ENCODE data around the gene MFSD8.
"Not testable (repeated sequence)": the region's sequence is repeated elsewhere in the genome, so short reads cannot be mapped to it uniquely, and the experiment has no call there.

The MFSD8 gene, protein sequence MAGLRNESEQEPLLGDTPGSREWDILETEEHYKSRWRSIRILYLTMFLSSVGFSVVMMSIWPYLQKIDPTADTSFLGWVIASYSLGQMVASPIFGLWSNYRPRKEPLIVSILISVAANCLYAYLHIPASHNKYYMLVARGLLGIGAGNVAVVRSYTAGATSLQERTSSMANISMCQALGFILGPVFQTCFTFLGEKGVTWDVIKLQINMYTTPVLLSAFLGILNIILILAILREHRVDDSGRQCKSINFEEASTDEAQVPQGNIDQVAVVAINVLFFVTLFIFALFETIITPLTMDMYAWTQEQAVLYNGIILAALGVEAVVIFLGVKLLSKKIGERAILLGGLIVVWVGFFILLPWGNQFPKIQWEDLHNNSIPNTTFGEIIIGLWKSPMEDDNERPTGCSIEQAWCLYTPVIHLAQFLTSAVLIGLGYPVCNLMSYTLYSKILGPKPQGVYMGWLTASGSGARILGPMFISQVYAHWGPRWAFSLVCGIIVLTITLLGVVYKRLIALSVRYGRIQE

DNA sequence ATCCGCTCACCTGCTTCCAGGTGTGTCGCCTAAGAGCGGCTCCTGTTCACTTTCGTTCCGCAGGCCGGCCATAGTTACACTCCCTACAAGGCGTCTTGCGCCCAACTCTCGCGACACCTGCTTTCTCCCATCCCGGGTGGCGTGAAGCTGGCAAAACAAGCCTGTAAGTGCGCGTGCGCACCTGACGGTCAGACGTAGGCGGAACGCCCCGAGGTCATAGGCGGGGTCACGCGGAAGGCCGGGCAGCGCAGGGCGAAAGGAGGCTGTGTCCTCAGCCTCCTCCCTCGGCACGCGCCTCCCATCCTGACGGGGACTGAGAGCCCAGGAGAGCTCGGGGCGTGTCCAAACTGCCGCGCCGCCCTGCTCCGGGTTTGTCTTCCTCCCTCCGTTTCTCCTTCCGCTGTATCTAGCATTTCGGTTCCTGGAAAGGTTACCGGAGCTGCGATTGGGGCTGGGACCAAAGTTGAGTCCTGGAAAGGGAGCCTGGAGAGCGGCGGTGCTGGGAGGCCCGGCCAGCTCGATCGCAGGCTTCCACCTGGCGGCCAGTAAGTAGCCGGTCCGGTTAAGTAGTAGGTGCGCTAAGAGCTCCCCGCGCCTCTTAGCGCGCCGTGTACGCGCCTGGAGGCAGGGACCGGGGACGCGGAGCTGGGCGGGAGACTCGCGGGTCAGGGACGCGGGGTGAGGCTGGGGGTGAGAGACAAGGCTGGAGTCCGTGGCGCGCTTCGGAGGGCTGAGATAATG is at the start of gene MFSD8, which contains the start of gene ABHD18:
TSS of gene MFSD8 (minus strand) at position 112 of the 741 bp plus-strand sequence. CDS start at position 72, 40 bp downstream.
TSS of gene ABHD18 (plus strand) at position 345 of the 741 bp plus-strand sequence. CDS start 17,550 bp downstream, outside the sequence.
- DNase-seq = peak; percentile 70

DNA sequence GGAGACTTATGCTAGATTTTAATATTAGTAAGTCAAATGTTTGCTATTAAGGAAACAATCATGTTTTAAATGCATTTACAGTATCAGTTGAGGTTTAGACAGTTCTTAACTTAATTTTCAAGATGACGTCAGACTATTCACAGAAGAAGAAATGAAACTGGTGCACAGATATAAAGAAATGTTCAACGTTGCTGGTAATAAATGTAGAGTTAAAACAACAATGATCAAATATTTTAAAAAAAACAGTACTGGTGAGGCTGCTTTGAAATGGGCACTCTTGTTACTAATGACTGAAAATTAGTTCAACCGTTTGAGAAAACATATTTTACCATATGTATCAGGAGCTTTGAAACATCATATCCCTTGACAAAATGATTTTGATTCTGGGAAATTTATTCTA is 44.5 kb upstream of the MFSD8 start:
- no peak for DNase-seq

DNA sequence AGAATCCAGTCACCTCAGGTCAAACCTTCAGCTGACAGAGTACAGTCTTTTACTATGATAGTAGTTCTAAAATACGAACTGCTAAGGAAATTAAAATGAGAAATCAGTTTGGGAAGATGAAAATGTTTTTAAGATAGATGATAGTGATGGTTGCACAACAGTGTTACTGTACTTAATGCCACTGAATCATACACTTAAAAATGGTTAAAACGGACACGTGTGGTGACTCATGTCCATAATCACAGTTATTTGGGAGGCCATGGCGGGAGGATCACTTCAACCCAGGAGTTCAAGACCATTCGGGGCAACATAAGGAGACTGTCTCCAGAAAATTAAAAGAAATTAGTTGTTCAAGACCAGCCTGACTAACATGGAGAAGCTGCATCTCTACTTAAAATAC is 41.6 kb upstream of the MFSD8 start:
- no peak for DNase-seq

DNA sequence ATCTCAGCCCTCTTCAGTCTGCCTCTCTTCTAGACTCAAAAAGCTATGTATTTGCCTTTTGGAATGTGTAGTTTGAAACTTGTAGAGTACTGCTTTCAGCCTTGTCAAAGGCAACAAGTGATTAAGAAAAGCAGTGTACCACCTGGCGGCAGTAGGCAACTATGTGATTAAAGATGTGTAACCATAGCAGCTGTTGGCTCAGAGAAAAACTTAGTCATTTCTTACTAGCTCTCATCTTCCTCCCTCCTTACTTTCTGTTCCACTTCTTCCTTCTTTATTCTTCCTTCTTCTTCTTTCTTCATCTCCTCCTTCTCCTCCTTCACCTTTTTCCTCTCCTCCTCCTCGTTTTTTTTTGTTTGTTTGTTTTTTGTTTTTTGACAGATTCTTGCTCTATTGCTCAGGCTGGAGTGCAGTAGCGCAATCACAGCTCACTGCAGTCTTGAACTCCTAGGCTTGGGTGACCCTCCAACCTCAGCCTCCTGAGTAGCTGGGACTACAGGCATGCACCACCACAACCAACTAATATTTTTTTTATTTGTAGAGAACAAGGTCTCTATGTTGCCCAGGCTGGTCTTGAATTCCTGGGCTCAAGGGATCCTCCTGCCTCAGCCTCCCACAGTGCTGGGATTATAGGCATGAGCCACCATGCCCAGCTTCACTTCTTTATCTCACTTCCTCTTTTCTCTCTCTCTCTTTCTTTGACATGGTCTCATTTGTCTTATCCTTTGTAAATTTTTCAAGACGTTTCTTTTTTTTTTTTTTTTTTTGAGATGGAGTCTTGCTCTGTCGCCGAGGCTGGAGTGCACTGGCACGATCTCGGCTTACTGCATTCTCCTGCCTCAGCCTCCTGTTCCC is 32.8 kb upstream of the MFSD8 start:
- no peak for DNase-seq

DNA sequence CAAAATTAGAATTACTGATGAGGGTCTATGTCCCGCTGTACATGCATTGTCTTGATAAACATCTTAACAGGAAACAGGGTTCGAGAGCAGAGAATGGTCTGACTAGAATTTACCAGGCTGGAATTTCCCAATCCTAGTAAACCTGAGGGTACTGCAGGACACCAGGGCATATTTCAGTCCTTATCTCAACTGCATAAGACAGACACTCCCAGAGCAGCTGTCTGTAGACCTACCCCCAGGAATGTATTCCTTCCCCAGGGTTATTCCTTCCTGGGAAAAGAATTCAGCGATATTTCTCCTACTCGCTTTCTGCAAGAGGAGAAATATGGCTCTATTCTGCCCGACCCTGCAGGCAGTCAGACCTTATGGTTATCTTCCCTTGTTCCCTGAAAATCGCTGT is 31.5 kb upstream of the MFSD8 start:
- DNase-seq = not testable (repeated sequence)

DNA sequence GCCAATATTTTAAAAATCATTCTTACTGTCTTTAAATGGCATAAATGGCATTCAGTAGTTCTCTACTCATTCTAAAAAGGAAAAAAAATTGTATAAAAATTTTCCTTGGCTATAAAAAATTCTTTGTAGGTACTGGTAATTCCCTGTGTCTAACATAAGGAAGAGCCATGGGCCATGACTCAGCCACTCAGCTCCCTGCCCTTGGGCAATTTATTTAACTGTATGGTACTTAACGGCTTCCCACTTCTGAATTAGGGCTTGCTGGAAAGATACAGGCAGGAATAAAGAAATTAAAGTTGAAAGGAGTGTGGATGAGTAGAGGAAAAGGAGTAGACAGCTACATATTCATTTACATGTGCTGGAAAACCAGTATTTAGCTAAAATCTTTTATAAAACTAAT is 30.8 kb upstream of the MFSD8 start:
- no peak for DNase-seq

DNA sequence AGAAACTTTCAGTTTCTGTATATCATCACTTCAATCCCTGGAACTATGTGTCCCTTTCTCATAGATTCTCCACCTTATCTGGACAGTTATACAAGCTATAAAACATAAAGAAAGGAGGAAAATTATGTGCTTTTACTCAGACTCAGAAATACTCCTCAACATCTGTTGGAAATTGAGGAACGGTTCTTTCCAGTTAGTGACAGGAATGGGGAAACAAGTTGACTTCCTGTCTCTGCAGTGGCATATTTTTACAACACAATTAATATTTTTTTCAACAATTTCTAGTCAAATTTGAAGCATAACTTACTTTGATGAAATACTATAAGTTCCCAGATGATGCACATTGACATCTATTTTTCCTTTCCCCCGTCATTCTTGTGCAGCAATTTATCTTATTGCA is 28.2 kb upstream of the MFSD8 start:
- DNase-seq = no peak

DNA sequence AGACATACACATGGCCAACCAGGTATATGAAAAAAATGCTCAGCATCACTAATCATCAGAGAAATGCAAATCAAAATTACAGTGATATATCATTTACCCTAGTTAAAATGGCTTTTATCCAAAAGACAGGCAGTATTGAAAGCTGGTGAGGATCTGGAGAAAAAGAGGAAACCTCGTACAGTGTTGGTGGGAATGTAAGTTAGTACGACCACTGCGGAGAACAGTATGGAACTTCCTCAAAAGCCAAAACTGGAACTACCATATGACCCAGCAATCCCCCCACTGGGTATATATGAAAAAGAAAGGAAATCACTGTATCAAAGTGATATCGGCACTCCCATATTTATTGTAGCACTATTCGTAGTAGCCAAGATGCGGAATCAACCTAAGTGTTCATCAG is 23.7 kb upstream of the MFSD8 start:
- no peak for DNase-seq

DNA sequence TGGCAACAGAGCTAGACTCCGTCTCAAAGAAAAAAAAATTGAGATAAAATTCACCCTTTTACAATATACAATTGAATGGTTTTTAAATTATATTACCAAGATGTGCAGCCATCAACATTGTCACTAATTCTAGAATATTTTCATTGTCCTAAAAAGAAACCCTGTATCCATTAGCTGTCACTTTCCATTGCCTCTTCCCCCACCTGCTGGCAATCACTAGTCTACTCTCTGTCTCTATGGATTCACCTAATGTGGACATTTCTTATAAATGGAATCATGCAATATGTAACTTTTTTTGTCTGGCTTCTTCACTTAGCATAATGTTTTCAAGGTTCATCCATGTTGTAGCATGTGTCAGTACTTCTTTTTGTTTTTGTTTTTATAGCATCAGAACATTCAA is 21.0 kb upstream of the MFSD8 start:
- no peak for DNase-seq

DNA sequence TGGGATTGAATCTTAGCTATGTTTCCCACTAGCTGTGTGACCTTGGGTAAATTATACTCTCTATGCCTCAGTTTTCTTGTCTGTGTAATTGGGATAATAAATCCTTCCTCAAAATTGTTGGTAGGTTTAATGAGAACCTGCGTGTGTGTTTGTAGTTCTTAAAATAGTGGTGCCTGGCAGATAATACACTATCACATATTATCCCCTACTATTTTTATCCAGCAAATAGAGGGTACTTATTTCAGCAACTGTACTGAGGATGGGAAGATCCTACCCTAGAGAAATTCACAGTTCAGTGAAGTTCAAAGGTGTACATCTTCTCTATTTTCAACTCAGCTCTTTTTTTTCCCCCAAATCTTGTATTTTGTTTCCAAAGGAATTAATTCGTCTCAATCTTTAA is 17.5 kb upstream of the MFSD8 start:
- no peak for DNase-seq

DNA sequence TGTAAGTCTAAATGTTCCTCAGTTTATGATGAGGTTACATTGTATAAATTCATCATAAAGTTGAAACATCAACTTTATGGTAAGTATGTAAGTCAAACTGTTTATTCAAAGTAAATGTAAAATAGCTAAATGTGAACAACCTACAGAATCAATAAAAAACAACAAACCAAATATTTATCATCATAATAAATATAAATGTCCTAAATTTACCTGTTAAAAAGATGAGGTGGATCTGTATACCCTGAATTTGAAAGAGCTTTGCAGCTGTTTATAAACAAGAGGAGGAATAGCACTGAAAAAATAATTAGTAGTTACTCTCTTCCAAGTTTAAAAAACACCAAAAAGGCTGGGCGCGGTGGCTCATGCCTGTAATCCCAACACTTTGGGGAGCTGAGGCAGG is 14.0 kb upstream of the MFSD8 start:
- no peak for DNase-seq

DNA sequence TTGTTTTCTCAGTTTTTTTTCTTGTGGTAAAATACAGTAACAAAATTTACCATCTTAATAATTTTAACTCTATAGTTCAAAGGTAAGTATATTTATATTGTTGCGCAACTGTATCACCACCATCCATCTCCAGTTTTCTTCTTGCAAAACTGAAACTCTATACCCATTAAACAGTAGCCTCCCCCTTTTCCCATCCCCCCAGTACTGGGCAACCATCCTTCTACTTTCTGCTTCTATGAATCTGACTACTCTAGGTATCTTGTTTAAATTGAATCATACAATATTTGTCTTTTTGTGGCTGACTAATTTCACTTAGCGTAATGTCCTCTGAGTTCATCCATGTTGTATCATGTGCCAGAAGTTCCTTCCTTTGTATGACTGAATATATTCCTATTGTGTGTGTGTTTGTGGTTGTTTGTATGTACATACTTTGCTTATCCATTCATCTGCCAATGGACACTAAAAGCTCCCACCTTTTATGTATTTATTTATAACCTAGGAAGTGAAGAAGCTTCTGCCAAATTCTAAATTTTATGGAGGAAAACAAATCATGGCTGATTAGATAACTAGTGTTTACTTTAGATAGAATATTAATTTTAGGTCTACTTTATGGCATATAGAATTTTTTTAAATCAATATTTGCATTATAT is 10.3 kb upstream of the MFSD8 start:
- no peak for DNase-seq

DNA sequence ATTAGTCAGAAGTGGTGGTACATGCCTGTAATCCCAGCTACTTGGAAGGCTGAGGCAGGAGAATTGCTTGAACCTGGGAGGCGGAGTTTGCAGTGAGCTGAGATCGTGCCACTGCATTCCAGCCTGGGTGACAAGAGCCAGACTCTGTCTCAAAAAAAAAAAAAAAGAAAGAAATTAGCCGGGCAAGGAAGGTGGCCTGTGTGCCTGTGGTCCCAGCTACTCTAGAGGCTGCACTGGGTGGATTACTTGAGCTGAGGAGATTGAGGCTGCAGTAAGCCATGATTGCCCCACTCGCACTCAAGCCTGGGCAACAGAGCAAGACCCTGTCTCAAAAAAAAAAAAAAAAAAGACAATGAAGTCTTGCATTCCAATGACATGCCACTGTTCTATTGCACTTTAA is 6.0 kb upstream of the MFSD8 start:
- not testable (repeated sequence) for DNase-seq

DNA sequence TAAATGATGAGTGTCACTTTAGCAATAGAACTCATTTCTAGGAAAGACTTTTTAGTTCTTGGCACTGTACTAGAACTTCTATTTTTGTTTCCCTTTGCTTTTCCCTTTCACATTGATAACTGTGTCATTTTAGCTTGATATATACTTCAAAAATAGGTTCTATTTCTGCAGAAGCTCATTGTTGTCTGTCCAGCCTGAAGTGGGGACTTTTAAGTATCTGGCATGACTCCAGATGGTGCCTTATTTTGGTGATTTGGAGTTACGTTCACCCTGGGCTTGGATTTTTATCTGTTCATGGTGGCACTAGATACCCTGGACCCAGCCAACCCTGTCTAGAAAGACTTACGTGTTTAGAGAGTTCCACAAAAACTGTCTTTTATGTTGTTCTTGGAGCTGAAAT is 3.6 kb upstream of the MFSD8 start:
- DNase-seq = no peak

DNA sequence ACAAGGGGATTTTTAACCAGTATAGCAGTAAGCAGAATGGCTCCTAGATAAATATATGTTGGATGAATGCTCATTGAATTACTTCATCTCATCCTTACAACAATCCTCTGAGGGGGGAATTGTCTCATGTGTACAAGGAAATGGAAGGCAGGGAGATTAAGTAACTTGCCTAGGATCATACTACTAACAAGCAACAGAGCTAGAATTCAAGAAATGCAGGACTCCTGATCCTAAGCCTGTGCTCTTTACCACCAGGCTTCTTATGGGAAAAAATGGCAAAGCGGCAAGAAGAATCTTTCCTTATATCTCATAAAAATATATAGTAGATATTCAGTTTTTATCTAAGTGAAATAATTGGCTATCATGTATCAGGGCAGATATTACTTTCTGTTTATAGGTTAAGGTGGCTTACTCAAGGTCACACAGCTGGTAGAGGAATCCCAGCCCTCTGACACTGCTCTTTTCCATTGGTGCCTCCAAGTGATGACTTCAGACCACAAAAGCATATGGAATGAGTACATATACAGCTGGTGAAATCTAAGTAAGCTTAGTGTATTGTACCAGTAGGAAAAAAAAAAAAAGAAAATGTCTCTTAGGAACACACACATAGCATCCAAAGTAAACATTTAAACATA is 2.3 kb upstream of the MFSD8 start:
- no peak for DNase-seq

DNA sequence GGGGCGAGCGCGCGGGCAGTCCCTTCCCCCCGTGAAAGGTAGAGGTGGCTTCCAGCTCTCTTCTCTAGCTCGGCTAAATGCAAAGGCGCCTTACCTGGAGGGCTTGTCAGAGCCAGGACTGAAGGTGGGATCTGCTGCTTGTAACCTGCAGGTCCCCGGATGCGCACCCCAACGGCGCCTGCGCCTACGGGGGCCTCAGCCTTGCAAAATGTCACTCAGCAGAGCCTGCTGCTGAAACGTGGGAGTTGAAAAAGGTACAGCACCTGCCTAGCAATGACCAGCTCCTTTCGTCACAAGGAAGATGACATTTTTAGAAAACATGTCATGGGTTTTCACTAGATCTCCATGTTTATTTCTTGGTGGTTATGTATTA is 816 bp upstream of the MFSD8 start:
- DNase-seq = peak; percentile 25

DNA sequence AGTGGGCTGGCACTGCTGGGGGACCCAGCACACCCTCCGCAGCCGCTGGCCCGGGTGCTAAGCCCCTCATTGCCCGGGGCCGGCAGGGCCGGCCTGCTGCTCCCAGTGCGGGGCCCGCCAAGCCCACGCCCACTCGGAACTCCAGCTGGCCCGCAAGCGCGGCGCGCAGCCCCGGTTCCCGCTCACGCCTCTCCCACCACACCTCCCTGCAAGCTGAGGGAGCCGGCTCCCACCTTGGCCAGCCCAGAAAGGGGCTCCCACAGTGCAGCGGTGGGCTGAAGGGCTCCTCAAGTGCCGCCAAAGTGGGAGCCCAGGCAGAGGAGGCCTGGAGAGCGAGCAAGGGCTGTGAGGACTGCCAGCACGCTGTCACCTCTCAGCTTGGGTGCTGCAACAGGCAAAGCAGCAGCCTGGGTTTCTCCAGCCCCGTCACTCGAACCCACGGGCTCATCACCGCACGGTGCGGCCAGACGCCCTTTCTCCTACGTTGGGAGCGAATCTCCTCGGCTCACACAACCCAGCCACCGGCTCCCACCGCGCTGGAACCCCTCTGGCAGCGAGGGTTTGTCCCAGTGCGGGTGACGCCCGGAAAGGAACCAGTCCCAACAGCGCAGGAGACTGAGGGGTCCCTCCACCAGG is 429 bp downstream of the MFSD8 start:
- not testable (repeated sequence) for DNase-seq

DNA sequence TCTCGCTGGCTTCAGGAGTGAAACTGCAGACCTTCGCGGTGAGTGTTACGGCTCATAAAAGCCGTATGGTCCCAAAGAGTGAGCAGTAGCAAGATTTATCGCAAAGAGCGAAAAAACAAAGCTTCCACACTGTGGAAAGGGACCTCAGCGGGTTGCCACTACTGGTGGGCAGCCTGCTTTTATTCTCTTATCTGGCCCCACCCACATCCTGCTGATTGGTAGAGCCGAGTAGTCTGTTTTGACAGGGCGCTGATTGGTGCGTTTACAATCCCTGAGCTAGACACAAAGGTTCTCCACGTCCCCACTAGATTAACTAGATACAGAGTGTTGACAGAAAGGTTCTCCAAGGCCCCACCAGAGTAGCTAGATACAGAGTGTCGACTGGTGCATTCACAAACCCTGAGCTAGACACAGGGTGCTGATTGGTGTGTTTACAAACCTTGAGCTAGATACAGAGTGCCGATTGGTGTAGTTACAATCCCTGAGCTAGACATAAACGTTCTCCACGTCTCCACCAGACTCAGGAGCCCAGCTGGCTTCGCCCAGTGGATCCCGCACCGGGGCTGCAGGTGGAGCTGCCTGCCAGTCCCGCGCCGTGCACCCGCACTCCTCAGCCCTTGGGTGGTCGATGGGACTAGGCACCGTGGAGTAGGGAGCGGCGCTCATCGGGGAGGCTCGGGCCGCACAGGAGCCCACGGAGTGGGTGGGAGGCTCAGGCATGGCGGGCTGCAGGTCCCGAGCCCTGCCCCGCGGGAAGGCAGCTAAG is 1.2 kb downstream of the MFSD8 start:
- not testable (repeated sequence) for DNase-seq

DNA sequence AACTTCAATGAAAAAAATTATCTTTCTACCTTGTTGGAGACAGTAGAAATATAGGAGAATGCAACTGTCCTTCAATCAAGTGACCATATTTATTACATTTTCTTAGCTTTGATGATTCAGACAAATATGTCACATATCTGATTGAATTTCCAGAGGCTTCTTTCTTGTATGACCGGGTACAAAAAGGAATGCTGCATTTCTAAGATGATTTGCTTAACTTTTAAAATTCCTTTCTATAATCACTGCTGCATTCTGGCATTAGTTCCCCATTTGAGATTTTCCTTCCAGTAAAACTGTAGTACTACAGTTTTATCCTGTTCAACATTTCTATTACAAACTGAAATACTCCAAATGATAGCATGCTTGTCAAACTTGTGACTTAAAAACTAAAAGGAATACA is 5.2 kb downstream of the MFSD8 start:
- no peak for DNase-seq

DNA sequence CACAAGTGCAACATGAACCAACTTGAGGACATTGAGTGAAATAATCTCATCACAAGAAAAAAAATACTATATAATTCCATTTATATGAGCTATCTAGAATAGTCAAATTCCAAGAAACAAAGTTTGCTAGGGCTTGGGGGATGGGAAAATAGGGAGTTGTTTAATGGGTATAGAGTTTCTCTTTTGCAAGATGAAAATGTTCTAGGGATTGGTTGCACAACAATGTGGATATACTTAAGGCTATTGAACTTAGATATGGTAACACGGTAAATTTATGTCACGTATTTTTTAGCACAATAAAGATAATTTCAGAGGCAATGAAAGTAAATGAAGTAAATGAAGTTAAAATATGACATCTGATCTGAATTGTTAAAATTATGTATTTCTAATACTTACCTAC is 7.9 kb downstream of the MFSD8 start:
- no peak for DNase-seq

DNA sequence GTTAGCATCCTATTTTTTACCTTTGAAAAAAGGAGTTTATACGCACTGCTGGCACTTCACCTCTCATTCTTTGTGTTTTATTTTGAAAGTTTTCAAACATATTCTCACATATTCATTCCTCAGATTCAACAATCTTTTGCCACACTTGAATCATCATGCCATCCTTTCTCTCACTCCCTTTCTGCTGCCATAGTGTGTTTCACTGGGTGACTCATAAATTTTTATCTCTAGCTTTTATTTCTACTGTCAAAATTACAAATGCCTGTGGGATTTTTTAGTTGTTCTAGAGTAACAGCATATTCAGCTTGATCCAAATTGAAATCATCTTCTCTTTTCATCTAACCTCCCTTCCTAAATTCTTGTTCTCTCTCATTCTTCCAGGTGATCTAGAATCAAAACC is 28.0 kb downstream of the MFSD8 start:
- no peak for DNase-seq

Measured in SHP77 treated with DMSO at 0.1 percent for 48 hours (cell line).